ENCODE data around the gene RPL18. TPM values are rescaled to one million over a fixed set of nuclear protein-coding genes. Genes with fewer than 3 reads are reported as not detected.

Gene RPL18
- total and polyA plus RNA-seq, 9 of the 15 experiments (the other 6 are each of a cell fraction or from before 2014, with no cell fraction given), result 312 to 2,635 (median 1,653) TPM

DNA sequence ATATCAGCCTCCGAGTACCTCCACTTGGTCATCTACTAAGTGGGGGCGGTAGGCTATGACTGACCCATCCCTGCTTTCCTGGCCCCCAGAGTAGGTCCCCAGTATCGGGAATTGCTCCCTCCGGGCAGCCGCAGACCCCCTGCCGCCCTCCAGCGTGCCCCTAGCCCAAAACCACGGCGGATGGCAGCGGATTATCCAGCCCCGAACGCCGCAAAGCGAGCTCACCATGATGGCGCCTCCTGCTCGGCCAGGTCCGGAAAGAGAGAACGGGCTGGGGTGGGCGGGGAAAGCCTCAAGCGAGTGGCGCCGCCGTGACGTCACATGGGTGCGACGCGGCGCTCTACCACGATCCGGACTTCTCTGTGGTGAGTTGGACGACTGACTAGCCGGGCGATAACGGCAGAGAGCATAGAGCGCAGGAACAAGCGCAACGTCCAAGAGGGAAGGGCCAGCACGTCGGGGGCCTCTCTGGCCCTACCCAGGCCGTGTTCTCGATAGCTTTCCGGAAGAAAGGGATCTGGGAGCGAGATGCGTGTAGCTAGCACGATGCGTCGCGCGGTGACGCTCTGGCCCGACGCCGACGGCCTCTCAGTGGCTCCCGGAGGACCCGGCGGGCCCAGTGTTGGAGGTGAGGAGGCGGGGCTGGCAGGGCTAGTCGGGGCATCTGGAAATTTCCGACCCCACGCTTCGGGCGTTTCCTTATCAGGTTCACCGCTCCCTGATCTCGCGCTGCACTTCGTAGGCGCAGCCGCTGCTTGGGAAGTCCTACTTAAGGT, at the start of gene RPL18, which contains the start of gene SPHK2 (continued):
- TF ChIP-seq, protein P1, sequence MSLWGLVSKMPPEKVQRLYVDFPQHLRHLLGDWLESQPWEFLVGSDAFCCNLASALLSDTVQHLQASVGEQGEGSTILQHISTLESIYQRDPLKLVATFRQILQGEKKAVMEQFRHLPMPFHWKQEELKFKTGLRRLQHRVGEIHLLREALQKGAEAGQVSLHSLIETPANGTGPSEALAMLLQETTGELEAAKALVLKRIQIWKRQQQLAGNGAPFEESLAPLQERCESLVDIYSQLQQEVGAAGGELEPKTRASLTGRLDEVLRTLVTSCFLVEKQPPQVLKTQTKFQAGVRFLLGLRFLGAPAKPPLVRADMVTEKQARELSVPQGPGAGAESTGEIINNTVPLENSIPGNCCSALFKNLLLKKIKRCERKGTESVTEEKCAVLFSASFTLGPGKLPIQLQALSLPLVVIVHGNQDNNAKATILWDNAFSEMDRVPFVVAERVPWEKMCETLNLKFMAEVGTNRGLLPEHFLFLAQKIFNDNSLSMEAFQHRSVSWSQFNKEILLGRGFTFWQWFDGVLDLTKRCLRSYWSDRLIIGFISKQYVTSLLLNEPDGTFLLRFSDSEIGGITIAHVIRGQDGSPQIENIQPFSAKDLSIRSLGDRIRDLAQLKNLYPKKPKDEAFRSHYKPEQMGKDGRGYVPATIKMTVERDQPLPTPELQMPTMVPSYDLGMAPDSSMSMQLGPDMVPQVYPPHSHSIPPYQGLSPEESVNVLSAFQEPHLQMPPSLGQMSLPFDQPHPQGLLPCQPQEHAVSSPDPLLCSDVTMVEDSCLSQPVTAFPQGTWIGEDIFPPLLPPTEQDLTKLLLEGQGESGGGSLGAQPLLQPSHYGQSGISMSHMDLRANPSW (CRISPR knock-in tag; IDR thresholded peaks at IDR 0.05), result peak; percentile 88; the same call in 1 of the 2 replicates
- TF ChIP-seq NUFIP1 (IDR thresholded peaks at IDR 0.05; ENCODE audit: partially characterized antibody), result no peak
- no peak for TF ChIP-seq PATZ1 (CRISPR knock-in tag; IDR thresholded peaks at IDR 0.05; ENCODE audit: borderline replicate concordance)
- TF ChIP-seq ZZZ3 (IDR thresholded peaks at IDR 0.05), result peak; percentile 97
- no peak; the same call in 1 of the 2 replicates for TF ChIP-seq MIER1 (IDR thresholded peaks at IDR 0.05; ENCODE audit: low read depth)
- no peak for TF ChIP-seq ZFP91 (CRISPR knock-in tag; IDR thresholded peaks at IDR 0.05)
- TF ChIP-seq CBFA2T3 (IDR thresholded peaks at IDR 0.05), result peak; percentile 17; the same call in 1 of the 2 replicates
- no peak for TF ChIP-seq ZNF143 (CRISPR knock-in tag; IDR thresholded peaks at IDR 0.05)
- TF ChIP-seq RCOR1 (IDR thresholded peaks at IDR 0.05; ENCODE audit: borderline replicate concordance in 1 of 2, low read depth in 2 of 2, low read length in 2 of 2), result peak in 1 of 2 experiments; percentile 98; a peak in 2 of 4 replicates
- TF ChIP-seq BACH1 (tag; IDR thresholded peaks at IDR 0.05), result no peak
- TF ChIP-seq TCFL5 (CRISPR knock-in tag; conservative IDR thresholded peaks at IDR 0.05), result no peak
- no peak; the same call in 1 of the 2 replicates for TF ChIP-seq ZFPM2 (CRISPR knock-in tag; IDR thresholded peaks at IDR 0.05)
- TF ChIP-seq CBX3 (IDR thresholded peaks at IDR 0.05; ENCODE audit: borderline replicate concordance in 1 of 2, low read length in 2 of 2), result peak in 1 of 2 experiments; percentile 91; a peak in 2 of 3 replicates
- TF ChIP-seq TBL1XR1 (IDR thresholded peaks at IDR 0.05; ENCODE audit: low read length in 2 of 2), result peak; percentile 77 to 94; a peak in 3 of 4 replicates
- no peak for TF ChIP-seq ZNF583 (CRISPR knock-in tag; IDR thresholded peaks at IDR 0.05)
- no peak for TF ChIP-seq SAFB2 (IDR thresholded peaks at IDR 0.05; ENCODE audit: borderline replicate concordance, low read depth, low read length, severe bottlenecking)
- TF ChIP-seq XRCC4 (IDR thresholded peaks at IDR 0.05; ENCODE audit: extremely low read depth, insufficient read depth, insufficient read length), result no peak
- peak; percentile 63; the same call in 1 of the 2 replicates for TF ChIP-seq JUN (IDR thresholded peaks at IDR 0.05; ENCODE audit: borderline replicate concordance, low read depth, low read length)
- 0 out of 2 replicates have a peak, but pooled peaks have one; percentile 65 for TF ChIP-seq JUN (CRISPR knock-in tag; IDR thresholded peaks at IDR 0.05; ENCODE audit: borderline replicate concordance)
- TF ChIP-seq ZBTB17 (CRISPR knock-in tag; IDR thresholded peaks at IDR 0.05), result no peak
- TF ChIP-seq ZNF511 (CRISPR knock-in tag; IDR thresholded peaks at IDR 0.05), result 0 out of 2 replicates have a peak, but pooled peaks have one; percentile 48

Data from K562 (cell line).